HepG2 (cell line): ENCODE results near the gene DENND2A. TPM values are rescaled to one million over a fixed set of nuclear protein-coding genes. Genes with fewer than 3 reads are reported as not detected.

Experiments used
- ATAC-seq: fragments of 200-7000 bp; cut with Tn5 transposase; 3 replicates; pipeline ENCODE4 v1.9.1; 2020; ENCODE audit warnings: mild to moderate bottlenecking, moderate library complexity
- BruUV-seq: library from RNA; stranded (reverse); fragments of 400-500 nt; replicated peaks from 2 replicates; lab custom pipeline; 2021; lab: Mats Ljungman, UMichigan
- CTCF ChIA-PET: fragments of 300-600 bp; formaldehyde crosslinking; extraction: SDS; loops from one replicate; lab custom pipeline; 2021; ENCODE audit warnings: low total read pairs, inconsistent platforms, low intra/inter-chr PET ratio; lab: Yijun Ruan, JAX
- POLR2A ChIA-PET: fragments of 350-600 bp; sonication (Branson Sonifier 250); formaldehyde crosslinking; loops from one replicate; lab custom pipeline; 2020; ENCODE audit warnings: antibody characterized with exemption, inconsistent platforms; lab: Yijun Ruan, JAX
- DNase-seq: peaks from one replicate; pipeline ENCODE4 v3.0.0-alpha.2; 2015; ENCODE audit warnings: low spot score
- FAIRE-seq: peaks from 3 replicates; lab custom pipeline; 2011; peaks lifted over from hg19 to GRCh38; lab: Jason Lieb, UNC
- H2AFZ ChIP-seq: one replicate; pipeline ENCODE4 v1.6.1; 2011; ENCODE audit warnings: low read length, inconsistent platforms
- H3K27ac ChIP-seq: fragments of 300-600 bp; 3 replicates; pipeline ENCODE4 v1.8.0; 2011; ENCODE audit warnings: mixed run types, mild to moderate bottlenecking, mixed read lengths, low read length, inconsistent platforms; ENCODE audit not compliant: insufficient read depth; ENCODE audit errors: extremely low read length
- H3K27me3 ChIP-seq, 2 experiments: fragments of 200-600 bp in 1 of 2; 2 replicates in 1 of 2; 3 replicates in 1 of 2; pipeline versions ENCODE4 v1.6.0 to v1.8.0; 2011; ENCODE audit warnings: low read length in 2 of 2, mild to moderate bottlenecking in 2 of 2, moderate library complexity in 2 of 2, inconsistent platforms in 1 of 2; ENCODE audit not compliant: insufficient read depth in 2 of 2, control insufficient read depth in 1 of 2
- H3K36me3 ChIP-seq, 2 experiments: fragments of 200-600 bp in 1 of 2; replicated peaks in 1 of 2; 2 replicates in 1 of 2; 3 replicates in 1 of 2; pipeline versions ENCODE4 v1.5.1 to v1.8.0; 2011; ENCODE audit warnings: low read length in 2 of 2, inconsistent platforms in 1 of 2; ENCODE audit not compliant: insufficient read depth in 2 of 2, control insufficient read depth in 1 of 2
- H3K4me1 ChIP-seq: 2 replicates; pipeline ENCODE4 v1.5.1; 2012; ENCODE audit warnings: low read length, inconsistent platforms; ENCODE audit not compliant: insufficient read depth
- H3K4me2 ChIP-seq: 2 replicates; pipeline ENCODE4 v1.6.0; 2011; ENCODE audit warnings: low read depth, low read length, inconsistent platforms
- H3K4me3 ChIP-seq, 3 experiments: fragments of 200-600 bp in 1 of 3; sonication (generic), shearing (Covaris generic) in 1 of 3; replicated peaks in 1 of 3; 2 replicates each; pipeline ENCODE4 v1.5.1; 2011 to 2016; ENCODE audit warnings: low read length in 3 of 3, inconsistent platforms in 2 of 3, low read depth in 2 of 3, mild to moderate bottlenecking in 2 of 3, control low read depth in 1 of 3, mixed read lengths in 1 of 3; ENCODE audit not compliant: insufficient read depth in 1 of 3
- H3K79me2 ChIP-seq: one replicate; pipeline ENCODE4 v1.6.1; 2011; ENCODE audit warnings: low read length, inconsistent platforms; ENCODE audit not compliant: insufficient read depth
- H3K9ac ChIP-seq: 2 replicates; pipeline ENCODE4 v1.6.0; 2011; ENCODE audit warnings: mild to moderate bottlenecking, low read depth, low read length, inconsistent platforms; ENCODE audit not compliant: insufficient read depth
- H3K9me3 ChIP-seq: 2 replicates; pipeline ENCODE4 v1.5.1; 2012; ENCODE audit warnings: mild to moderate bottlenecking, low read length
- H4K20me1 ChIP-seq: 2 replicates; pipeline ENCODE4 v1.6.0; 2011; ENCODE audit warnings: inconsistent platforms, mild to moderate bottlenecking, low read length, moderate library complexity; ENCODE audit not compliant: insufficient read depth
- DPF2 ChIP-seq: sonication (generic); formaldehyde crosslinking; IDR thresholded peaks from 2 replicates; pipeline ENCODE4 v1.4.0; 2020; ENCODE audit warnings: mild to moderate bottlenecking, low read depth, missing genetic modification reagents, borderline replicate concordance
- ELF1 ChIP-seq: sonication (generic); formaldehyde crosslinking; IDR thresholded peaks from 2 replicates; pipeline ENCODE4 v1.4.0; 2020; ENCODE audit warnings: missing genetic modification reagents
- GATA4 ChIP-seq: sonication (generic); IDR thresholded peaks from 2 replicates; pipeline ENCODE4 v1.6.1; 2016; ENCODE audit warnings: antibody characterized with exemption, low read depth, borderline replicate concordance
- MAF1 ChIP-seq: sonication (generic); formaldehyde crosslinking; IDR thresholded peaks from 2 replicates; pipeline ENCODE4 v1.5.0; 2020; ENCODE audit warnings: missing genetic modification reagents, borderline replicate concordance
- PCBP1 ChIP-seq: fragments of 200-400 bp; formaldehyde crosslinking; IDR thresholded peaks from 2 replicates; pipeline ENCODE4 v1.6.1; 2017; ENCODE audit warnings: mild to moderate bottlenecking, low read depth, low read length, borderline replicate concordance
- PREB ChIP-seq: sonication (generic); formaldehyde crosslinking; IDR thresholded peaks from 2 replicates; pipeline ENCODE4 v1.4.0; 2020; ENCODE audit warnings: missing genetic modification reagents
- RXRB ChIP-seq: IDR thresholded peaks from 2 replicates; pipeline ENCODE4 v1.6.1; 2016; ENCODE audit warnings: borderline replicate concordance, missing genetic modification reagents, missing compliant biosample characterization
- ZNF20 ChIP-seq: sonication (generic); formaldehyde crosslinking; IDR thresholded peaks from 2 replicates; pipeline ENCODE4 v1.4.0; 2020; ENCODE audit warnings: mild to moderate bottlenecking, moderate library complexity, missing genetic modification reagents
- ZNF251 ChIP-seq: sonication (generic); formaldehyde crosslinking; IDR thresholded peaks from 2 replicates; pipeline ENCODE4 v1.9.0; 2021; ENCODE audit warnings: mild to moderate bottlenecking, missing genetic modification reagents
- ZNF382 ChIP-seq: sonication (generic); formaldehyde crosslinking; IDR thresholded peaks from 2 replicates; pipeline ENCODE4 v1.5.0; 2020; ENCODE audit warnings: missing genetic modification reagents, mild to moderate bottlenecking, borderline replicate concordance
- ZNF484 ChIP-seq: sonication (generic); formaldehyde crosslinking; IDR thresholded peaks from 2 replicates; pipeline ENCODE4 v1.5.1; 2020; ENCODE audit warnings: mild to moderate bottlenecking, low read depth, missing genetic modification reagents, borderline replicate concordance
- ZNF496 ChIP-seq: sonication (generic); formaldehyde crosslinking; IDR thresholded peaks from 2 replicates; pipeline ENCODE4 v1.8.1; 2023; ENCODE audit warnings: mild to moderate bottlenecking, moderate library complexity, missing genetic modification reagents; ENCODE audit not compliant: insufficient replicate concordance
- ZNF556 ChIP-seq: sonication (generic); formaldehyde crosslinking; IDR thresholded peaks from 2 replicates; pipeline ENCODE4 v1.4.0; 2020; ENCODE audit warnings: mild to moderate bottlenecking, missing genetic modification reagents, borderline replicate concordance
- ZNF678 ChIP-seq: sonication (generic); formaldehyde crosslinking; IDR thresholded peaks from 2 replicates; pipeline ENCODE4 v1.4.0; 2020; ENCODE audit warnings: mild to moderate bottlenecking, missing genetic modification reagents
- ZSCAN12 ChIP-seq: sonication (generic); formaldehyde crosslinking; IDR thresholded peaks from 2 replicates; pipeline ENCODE4 v1.9.0; 2021; ENCODE audit warnings: mild to moderate bottlenecking, missing genetic modification reagents
- ZSCAN21 ChIP-seq: sonication (generic); formaldehyde crosslinking; IDR thresholded peaks from 2 replicates; pipeline ENCODE4 v1.8.0; 2022; ENCODE audit warnings: mild to moderate bottlenecking, missing genetic modification reagents, moderate library complexity, borderline replicate concordance
- ZSCAN30 ChIP-seq: sonication (generic); formaldehyde crosslinking; IDR thresholded peaks from 2 replicates; pipeline ENCODE4 v1.5.0; 2020; ENCODE audit warnings: mild to moderate bottlenecking, missing genetic modification reagents
- WGBS: methylation state at CpG from one replicate; pipeline ENCODE4 v1.1.6; 2017; ENCODE audit warnings: low lambda C conversion rate; 5-methylcytosine and 5-hydroxymethylcytosine counted together
- in situ Hi-C: cut with HindIII; loops from 2 replicates; pipeline ENCODE4 v1.10.0; 2017; ENCODE audit warnings: low pct_unique_long_range_greater_than_20kb; ENCODE audit not compliant: extremely low pct_ligation_motif_present
- intact Hi-C: fragments of 100-400 bp; cut with micrococcal nuclease; formaldehyde crosslinking; loops from one replicate; pipeline ENCODE4 v1.10.0; 2022; ENCODE audit not compliant: unreplicated experiment
- polyA plus RNA-seq, 8 experiments: library from polyadenylated mRNA; depleted of rRNA in 3 of 8; stranded (reverse) in 7 of 8; unstranded in 1 of 8; fragments of >200 nt; fragmentation: Illumina TruSeq in 4 of 8; extraction: Trizol in 4 of 8; gene quantifications; 2 replicates each; pipeline versions ENCODE4 v1.2.1 to v1.2.3, GENCODE V29; 2011 to 2016; ENCODE audit warnings: low read depth in 4 of 8, missing spikeins in 1 of 8, mixed read lengths in 1 of 8; ENCODE audit not compliant: insufficient read depth in 1 of 8
- total RNA-seq, 5 experiments: library from RNA; depleted of rRNA; stranded (reverse); fragments of >200 nt; fragmentation: Illumina TruSeq; extraction: Trizol; gene quantifications; 2 replicates each; pipeline ENCODE4 v1.2.3, GENCODE V29; 2016; ENCODE audit warnings: low read depth in 1 of 5
- TF ChIP-seq, protein P1 (sequence below): sonication (generic); formaldehyde crosslinking; IDR thresholded peaks from 2 replicates; pipeline ENCODE4 v1.9.0; 2021; ENCODE audit warnings: missing genetic modification reagents, mild to moderate bottlenecking, borderline replicate concordance

Gene DENND2A
- total and polyA plus RNA-seq, 2 of the 13 experiments (the other 11 are each of a cell fraction or from before 2014, with no cell fraction given), result not detected

DNA sequence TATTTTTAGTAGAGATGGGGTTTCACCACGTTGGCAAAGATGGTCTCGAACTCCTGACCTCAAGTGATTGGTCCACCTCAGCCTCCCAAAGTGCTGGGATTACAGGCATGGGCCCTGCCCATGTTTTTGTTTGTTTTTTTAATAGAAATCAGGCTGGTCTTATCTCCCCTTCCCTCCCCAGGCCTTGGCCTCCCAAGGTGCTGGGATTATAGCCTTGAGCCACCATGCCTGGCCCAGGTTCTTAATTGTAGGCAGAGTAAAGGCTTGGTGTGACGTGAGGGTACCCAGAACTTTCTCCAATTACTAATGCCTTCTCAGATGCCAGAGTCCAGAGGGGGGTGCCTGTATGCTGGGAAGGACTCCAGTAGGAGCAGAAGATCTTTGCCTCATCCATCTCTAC, 156.1 kb downstream of the DENND2A start:
- in situ Hi-C loops, result no loop called here
- ATAC-seq, result no peak
- H3K4me2 ChIP-seq, result no peak overlapping the region
- no peaks in the 10 kb centered on the region for H3K79me2 ChIP-seq
- H3K27ac ChIP-seq, result no peak overlapping the region
- no peak overlapping the region for H3K9ac ChIP-seq
- no peak for DNase-seq
- no peaks in the 10 kb centered on the region; a peak in 1 of 5 replicates for H3K27me3 ChIP-seq
- H4K20me1 ChIP-seq, result no peaks in the 10 kb centered on the region
- H3K36me3 ChIP-seq, result no peaks in the 10 kb centered on the region
- no peak for TF ChIP-seq RXRB (CRISPR knock-in tag)
- no peak for TF ChIP-seq ZNF484 (CRISPR knock-in tag)
- no peak for TF ChIP-seq ZNF20 (CRISPR knock-in tag)
- no peak for TF ChIP-seq GATA4
- TF ChIP-seq PCBP1, result no peak
- no peak for TF ChIP-seq ZNF678
- TF ChIP-seq DPF2 (CRISPR knock-in tag), result no peak
- no peak for TF ChIP-seq ELF1
- TF ChIP-seq, protein P1, sequence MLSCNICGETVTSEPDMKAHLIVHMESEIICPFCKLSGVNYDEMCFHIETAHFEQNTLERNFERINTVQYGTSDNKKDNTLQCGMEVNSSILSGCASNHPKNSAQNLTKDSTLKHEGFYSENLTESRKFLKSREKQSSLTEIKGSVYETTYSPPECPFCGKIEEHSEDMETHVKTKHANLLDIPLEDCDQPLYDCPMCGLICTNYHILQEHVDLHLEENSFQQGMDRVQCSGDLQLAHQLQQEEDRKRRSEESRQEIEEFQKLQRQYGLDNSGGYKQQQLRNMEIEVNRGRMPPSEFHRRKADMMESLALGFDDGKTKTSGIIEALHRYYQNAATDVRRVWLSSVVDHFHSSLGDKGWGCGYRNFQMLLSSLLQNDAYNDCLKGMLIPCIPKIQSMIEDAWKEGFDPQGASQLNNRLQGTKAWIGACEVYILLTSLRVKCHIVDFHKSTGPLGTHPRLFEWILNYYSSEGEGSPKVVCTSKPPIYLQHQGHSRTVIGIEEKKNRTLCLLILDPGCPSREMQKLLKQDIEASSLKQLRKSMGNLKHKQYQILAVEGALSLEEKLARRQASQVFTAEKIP (CRISPR knock-in tag), result no peak
- no peak for TF ChIP-seq PREB (CRISPR knock-in tag)
- TF ChIP-seq ZSCAN12 (CRISPR knock-in tag), result no peak
- TF ChIP-seq ZSCAN21 (CRISPR knock-in tag), result no peak
- TF ChIP-seq MAF1 (CRISPR knock-in tag), result no peak
- TF ChIP-seq ZNF251 (CRISPR knock-in tag), result no peak
- TF ChIP-seq ZNF382 (CRISPR knock-in tag), result no peak
- no peak for TF ChIP-seq ZNF496 (CRISPR knock-in tag)
- no peak for TF ChIP-seq ZSCAN30 (CRISPR knock-in tag)
- no peak for TF ChIP-seq ZNF556 (CRISPR knock-in tag)
- BruUV-seq, result no TSS peak
- H3K4me3 ChIP-seq, result no peak overlapping the region
- POLR2A ChIA-PET, result no interaction called here
- no peak overlapping the region for H2AFZ ChIP-seq
- intact Hi-C loops, result no loop called here
- no peak for FAIRE-seq
- WGBS, result 30% methylated on average over 3 of the region's 3 CpGs
- peaks cover 5% of the 10 kb centered on the region; the same call in 1 of the 2 replicates for H3K4me1 ChIP-seq
- H3K9me3 ChIP-seq, result no peaks in the 10 kb centered on the region
- CTCF ChIA-PET, result no interaction called here
